Effector CD4-positive, alpha-beta T cell (primary cell): Measurements from ENCODE around the gene PROZ.

Experiments
- DNase-seq: peaks from one replicate; pipeline ENCODE4 v3.0.0-alpha.2; 2020

The PROZ gene

DNA sequence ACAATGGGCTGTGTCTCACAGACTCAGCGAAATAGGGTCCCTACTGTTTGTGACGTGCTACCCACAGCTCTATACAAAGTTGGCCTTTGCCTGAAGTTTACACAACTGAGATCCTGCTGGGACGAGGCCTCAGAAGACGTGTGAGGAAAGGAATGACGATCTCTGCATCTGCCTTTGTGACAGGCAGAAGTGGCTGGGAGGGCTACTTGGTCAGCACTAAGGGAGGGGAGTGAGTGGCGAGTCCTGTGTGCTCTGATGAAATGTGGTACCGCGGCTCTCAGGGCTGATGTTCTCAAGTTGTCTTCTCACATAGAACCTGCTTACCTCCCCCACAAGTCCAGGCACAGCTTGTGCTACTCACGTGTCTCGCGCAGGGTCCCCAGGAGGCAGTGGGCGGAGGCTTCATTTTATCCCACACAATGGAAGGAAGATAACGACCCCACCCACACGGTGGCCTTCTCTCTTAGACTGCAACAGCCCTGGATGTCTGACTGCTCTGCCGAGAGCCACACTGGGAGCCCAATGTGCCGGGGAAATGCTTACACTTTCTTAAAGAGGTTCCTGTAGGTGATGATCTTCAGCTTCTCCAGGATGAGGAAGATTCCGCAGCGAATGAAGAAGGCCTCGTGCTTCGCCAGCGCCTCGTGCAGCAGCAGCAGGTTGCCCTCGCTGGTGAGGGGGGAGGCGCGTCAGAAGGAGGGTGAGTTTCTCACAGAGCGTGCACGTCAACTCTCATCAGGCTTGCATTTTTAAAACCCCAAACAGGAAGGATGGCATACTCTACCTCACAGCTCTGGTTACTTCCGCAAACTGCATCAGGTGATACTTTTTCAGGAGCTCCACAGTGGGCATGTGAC is 21.2 kb downstream of the PROZ start:
- no peak for DNase-seq

DNA sequence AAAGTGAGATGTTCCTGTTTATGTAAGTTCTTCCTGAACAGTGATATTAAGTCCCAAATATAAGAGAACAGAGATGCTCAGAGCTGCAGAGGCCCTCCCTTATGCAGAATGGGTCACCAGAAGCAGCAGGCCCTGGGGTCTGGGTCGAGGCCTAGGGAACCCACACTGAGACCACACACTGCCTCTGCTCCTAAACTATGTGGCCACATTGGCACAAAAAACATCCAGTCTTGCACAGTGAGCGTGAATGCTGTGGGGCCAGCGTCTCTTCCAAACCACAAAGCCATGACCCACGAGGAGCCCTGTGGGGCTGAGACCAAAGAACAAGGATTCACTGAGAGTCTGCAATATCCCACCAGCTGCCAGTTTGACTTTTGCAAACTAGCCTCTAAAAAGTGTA is 23.6 kb downstream of the PROZ start:
- DNase-seq = no peak

DNA sequence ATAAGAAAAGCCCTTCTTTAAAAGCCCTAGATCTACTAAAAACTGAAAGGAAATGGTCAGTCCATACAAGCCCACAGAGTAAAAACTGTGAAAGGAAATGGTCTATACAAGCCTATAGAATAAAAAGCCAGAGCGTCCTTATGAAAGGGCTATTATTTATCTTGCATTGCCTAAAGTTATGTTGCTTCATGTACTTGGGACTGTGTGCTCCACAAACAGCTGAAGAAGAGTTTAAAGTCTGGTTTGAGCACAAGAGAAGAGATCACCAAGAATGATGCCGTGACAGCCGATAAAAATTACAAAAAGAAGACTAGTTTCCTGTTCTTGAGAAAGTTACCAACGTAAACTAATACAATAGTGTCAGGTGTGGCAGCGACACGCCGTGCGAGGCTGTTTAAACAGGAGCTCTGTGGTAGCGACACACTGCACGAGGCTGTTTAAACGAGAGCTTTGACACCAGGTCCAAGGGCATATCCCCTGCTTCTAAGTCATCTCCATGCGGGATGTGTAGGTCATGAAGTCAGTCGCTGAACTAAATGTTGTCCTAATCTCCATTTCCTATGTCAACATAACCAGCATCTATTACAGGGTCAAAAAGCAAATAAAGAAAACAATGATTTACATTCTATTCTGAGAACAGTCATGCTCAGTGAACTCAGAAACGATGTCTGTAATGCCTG is 25.1 kb downstream of the PROZ start:
- DNase-seq = no peak

DNA sequence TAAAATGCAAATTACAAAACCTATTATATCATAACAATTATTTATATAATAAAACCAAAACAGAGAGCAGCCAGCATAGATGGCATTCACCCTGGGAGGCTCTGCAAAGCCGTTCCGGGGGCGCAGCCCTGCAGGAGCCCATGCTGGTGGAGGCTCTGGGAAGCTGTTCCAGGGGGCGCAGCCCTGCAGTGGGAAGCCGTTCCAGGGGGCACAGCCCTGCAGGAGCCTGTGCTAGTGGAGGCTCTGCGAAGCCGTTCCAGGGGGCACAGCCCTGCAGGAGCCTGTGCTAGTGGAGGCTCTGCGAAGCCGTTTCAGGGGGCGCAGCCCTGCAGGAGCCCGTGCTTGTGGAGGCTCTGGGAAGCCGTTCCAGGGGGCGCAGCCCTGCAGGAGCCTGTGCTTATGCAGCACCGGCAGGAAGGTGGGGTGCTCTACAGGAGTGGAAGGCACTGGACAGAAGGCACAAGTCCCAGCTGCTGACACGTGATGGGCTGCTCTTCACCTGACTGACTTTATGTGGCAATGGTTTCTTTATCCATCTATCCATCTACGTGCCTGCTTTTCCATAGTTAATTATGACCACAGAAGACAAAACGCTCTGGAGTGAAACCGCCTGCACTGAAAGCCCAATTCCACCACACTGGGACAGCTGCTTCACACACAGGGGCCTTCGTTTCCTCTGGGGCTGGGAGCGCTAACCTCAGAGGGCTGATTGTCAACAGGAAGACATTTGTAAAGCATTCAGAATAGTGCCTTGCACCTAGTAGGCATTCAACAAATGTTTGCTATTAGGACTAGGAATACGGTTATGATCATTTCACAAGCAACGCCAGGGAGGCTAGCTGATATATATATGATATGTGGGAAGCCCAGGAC is 26.4 kb downstream of the PROZ start:
- DNase-seq = no peak

DNA sequence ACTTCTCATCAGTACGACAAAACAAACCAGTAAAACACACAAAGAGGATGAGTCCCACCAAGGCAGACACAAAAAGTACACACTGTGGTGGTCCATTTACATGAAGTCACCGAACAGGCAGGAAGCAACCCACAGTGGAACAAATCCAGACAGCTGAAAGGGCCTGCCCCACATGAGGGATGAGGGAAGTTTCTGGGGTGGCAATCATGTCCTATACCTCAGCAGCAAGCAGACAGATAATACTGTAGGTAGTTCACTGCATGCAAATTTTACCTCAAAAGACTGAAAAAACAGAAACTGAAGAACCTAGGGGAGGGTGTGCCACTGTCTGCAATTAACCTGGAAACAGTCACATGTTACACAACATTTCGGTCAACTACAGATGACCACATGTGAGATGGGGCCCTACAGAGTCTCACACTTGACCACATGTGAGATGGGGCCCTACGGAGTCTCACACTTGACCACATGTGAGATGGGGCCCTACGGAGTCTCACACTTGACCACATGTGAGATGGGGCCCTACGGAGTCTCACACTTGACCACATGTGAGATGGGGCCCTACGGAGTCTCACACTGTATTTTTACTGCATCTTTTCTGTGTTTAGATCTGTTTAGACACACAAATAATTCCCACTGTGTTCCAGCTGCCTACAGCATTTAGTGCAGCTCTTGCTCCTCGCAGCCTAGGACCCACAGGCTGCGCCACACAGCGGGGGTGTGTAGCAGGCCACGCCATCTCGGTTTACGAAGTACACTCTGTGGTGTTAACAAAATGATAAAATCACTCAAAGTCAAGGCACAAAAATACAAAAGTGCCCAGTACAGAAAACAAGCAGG is 27.8 kb downstream of the PROZ start:
- DNase-seq = no peak

DNA sequence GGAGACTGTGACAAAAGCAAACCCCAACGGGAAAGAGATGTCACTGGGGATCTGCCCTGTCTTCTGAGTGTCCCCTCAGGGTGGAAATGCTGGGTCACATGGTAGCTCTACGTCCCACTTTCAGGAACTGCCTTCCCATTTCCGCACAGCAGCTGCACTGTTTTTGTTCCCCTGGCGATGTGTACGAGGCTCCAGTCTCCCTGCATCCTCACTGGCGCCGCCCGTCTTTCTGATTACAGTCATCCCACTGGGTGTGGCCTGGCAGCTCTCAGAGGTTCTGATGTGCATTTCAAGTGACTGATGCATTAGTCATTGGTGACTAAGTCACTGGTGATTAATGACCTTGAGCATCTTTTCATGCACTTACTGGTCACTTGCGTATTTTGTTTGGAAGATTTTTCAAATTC is 28.8 kb downstream of the PROZ start:
- peak; percentile 26 for DNase-seq

DNA sequence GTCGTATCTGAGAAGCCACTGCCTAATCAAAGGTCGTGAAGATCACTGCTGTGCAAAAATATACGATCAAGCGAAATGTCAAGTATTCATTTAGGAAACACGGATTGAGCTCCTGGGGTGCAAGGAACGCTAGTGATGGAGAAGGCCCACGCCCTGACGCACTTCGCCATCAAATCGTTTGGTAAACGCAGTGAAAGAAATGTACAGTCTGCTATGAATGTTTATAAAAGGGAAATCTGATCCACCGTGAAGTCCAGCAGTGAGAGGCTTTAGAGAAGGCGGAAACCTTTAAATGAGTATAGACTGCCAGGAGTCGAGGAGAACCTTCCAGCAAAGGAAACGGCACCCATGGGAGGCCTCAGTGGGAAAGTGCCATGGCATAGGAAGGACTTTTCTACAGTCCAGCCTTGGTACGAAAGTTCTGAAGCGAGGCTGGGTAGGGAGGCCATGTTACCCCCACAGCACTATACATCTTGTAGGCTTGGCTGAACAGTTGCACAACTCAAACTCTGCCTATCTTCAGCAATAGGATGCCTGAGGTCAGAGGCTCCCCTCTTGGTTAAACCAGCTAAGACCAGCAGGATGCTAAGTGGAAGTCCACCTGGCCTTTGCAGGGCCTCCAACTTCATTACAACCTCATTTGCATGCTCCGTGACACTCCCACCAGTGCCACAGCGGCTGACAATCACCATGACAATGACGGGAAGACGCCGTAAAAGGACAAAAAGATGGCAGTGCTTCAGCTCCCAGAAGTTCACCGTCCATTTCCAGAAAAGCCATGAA is 29.6 kb downstream of the PROZ start:
- no peak for DNase-seq

DNA sequence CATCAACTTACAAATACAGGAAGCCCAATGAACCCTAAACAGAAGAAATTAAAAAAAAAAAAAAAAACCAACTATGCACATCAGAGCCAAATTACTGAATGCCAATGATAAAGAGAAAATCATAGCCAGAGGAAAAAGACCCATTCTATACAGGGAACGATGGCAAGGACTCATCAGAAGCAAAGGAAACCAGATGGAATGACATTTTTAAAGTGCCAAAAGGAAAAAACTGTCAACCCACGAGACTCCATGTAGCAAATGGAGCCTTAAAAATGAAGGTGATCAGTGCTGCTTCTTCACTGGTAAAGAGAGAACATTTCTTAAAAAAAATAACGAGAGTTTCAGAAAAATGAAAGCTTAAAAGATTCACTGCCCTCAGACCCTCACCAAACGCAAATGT is 31.7 kb downstream of the PROZ start:
- DNase-seq = no peak

DNA sequence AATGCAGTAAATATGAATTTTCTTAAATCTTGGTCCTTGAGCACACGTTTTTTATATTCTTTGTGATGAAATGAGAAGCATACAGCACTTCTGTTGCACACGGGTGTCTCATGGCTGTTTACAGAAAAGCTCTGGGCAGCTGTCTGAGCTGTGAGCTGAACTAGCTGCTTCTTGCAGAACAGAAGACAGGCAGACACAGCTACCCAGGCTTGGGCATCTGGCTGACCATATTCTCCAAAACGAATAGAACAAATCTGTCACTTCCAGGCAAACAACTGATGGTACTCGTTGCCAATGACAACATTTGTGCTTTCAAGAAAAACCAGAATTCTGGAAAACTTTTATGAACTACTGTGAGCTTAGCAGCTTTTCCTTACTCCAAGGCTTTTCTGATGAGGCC is 33.8 kb downstream of the PROZ start:
- DNase-seq = no peak

DNA sequence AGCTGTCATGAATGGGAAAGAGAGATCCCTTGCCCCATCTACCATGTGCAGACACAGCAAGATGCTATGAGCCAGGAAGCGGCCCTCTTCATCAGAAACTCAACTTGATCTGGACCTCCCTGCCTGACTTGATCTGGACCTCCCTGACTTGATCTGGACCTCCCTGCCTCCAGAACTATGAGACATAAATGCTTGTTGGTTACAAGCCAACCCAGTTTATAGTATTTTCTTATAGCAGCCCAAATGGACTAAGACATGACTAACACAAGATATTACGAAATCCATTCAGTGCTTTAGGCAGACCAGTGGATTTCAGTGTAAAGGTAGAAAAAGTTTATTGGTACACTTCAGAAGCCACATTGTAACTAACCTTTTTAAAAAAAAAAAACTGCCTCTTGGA is 34.5 kb downstream of the PROZ start:
- DNase-seq = no peak

DNA sequence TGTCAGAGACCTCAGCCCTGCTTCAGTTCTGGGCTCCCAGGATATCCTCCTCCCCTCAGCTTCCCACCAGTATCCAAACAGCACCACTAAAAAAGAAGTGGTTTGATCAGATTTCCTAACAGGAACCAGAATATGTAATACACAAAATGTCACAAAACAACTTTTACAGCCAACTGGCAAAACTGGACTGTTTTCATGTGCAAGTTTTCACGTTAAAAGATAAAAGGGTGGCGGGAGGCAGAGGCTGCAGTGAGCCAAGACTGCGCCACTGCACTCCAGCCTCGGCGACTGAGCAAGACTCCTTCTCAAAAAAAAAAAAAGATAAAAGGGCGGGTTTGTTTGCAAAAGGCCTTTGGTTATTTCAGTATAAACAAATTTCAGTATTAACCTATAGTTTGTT is 36.9 kb downstream of the PROZ start:
- no peak for DNase-seq

DNA sequence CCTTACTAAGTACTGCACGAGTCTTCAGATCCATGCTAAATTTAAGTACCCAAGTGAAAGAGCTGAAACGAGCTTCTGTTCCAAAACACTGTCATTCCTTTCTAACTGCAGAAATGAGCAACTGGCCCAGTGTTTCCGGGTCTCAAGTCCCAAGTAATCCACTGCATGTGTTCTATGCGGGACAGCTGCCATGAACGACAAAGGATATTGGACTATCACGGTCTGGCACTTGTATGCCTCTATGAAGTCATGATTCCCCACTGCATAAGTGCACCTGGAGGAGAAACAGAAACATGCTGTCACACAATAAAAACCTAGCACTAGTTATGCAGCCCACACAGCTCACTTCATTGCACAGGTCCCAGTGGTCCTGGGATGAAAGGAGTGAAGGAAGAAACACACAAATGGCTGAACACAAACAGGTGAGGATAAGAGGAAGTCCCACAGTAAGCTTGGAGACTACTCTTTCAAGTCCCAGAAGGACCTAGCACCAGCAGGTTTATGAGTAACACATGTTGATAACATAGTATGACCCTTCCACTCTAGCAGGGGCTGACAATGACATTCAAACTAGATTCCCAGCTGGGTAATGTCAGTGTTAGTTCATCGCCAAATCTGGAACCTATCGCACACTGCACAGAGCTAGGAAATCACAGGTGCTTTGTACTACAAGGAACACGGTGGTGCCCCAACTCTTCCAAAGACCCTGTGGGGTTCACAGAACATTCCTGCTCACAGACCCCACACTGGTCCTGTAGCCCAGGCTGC is 38.7 kb downstream of the PROZ start:
- DNase-seq = no peak

DNA sequence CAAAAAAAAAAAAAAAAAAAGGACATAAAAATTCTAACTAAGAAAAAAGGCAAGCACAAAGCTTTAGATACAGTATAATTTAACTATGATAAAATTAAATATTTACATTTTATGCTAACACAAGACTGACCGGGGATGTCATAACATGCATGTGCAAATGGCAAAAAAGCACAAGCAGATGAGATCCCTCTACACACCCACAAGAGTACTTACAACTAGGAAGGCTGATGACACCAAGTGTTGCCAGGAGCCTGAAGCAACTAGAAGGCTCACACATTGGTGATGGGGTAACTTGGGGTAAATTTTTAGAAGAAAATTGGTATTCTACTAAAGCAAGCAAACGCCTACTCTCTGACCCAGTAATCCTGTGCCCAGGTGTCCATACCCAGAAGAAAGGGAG is 43.4 kb downstream of the PROZ start:
- DNase-seq = no peak

DNA sequence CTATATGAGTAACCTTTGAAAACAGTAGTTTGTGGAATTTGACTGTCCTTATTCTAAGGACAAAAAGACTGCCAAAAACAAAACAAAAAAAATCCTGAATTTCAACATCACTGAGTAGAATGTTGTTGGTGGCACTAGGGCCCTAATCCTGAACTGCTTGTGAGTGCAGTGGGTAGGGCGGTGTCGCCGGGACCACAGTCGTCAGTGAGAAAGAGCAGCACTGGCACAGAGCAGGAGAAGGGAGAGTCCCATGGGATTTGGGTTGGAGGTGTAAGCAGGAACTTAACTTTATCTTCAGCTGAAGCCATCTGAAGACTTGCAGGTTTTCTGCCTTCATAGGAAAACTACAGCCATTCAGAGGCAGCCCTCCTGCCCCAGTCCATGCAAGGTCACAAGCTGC is 44.5 kb downstream of the PROZ start:
- no peak for DNase-seq

DNA sequence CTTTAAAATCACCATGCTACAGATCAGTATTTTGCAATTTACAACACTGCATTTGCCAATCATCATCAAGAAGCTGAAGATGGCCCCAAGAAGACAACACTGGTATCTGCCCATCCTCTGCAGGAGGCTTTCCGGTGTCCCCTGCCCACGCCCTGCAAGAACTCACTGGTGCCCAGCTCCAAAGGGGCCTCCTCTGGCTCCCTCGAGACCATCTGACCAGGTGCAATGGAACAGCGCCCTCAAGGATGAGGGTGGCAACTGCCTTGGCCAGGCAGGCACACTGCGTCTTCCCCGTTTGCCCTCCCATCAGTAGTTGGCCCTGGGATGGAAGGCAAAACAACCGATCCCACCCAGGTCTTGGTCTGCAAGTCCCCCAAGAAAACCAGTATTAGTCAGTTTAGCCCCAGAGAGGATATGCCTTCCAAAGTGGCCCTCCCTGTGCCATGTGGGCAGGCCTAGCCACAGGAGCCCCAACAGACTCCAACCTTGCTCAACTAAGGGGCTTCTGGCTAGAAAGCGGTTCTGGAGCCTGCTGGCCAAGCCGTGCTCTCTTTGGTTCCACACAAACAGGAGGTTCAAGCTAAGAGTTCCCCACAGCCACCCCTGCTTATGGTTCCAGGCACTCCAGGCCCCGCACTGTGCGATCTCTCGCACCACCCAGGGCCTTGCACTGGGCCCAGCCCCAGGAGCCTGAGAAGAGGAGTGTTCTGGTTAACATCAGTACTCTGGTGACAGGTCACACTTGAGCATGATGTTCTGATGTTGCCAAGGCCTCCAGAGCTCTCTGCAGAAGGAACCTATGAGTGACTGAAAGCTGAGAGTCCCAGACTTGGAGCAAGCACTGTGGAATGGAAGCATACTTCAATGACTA is 45.3 kb downstream of the PROZ start:
- DNase-seq = no peak

DNA sequence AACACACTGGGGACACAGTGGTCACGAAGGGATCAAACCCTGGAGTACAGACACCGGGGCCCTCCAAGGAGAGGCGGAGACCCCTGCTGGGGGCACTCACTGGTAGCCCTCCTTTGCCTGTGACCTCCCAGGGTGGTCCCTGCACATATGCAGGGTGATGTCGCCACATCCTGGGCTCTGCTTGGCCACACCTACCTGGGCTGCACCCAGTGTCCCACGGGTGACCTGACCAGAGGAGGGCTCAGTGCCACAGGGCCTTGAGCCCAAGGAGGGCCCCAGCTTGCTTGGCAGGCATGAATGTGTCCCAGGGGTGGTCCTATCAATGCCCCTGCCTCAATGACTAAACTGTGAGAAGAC is 45.9 kb downstream of the PROZ start:
- no peak for DNase-seq

DNA sequence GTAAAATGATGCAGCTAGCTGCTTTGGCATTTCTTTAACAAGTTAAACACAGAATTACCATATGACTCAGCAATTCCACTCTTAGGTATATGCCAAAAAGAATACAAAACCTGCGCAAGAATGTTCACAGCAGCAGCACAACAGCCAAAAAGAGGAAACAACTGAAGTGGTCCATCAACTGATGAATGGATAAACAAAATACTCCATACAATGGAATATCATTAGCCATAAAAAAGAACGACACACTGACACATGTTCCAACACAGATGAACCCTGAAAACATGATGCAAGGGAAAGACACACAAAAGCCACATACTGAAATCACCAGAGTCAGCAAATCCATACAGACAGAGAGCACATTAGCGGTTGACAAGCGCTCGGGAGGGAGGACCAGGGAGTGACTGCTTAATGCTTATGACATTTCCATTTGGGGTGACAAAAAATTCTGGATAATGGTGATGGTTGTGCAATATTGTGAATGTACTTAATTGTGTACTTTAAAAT is 47.0 kb downstream of the PROZ start:
- no peak for DNase-seq

DNA sequence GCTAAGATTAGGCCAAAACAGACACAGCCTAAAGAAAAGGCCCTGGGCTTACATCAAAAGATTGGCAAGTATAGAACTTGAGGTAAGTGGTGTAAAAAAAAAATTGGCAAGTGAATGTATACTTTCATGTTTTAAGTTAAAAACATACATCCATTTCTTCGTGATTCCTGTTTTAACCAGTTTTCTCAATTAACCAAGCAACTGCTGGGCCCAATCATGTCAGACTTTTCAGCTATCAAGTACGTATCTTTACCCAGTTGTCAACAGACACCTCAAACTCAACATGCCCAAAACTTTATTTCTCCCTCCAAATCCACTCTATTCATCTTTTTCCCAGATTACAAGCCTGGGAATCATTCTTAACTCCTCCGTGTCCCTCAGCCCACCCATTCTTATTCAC is 49.0 kb downstream of the PROZ start:
- DNase-seq = no peak

DNA sequence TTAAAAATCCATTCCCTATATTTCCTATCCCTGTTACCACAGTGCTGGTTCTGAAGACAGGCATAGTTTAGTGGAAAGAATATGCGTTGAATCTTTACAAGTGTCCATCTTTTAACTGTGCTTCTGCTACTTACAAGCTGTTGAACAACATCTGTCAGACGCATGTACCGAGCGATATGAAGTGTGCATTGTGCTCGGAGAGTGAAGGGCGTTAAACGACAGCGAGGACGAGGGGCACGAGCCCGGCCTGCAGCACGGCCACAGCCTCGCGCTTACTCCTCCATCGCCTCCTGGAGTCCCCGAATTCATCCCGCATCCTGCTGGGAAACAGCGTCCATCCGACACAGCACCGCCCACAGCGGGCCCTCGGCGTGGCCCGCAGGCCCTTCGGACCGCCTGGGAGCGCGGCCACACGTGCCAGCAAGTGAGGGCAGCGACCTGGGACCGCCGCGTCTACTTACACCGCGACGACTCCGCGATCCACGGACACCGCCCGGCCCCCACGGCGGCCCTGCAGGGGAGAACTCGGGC is 49.5 kb downstream of the PROZ start:
- no peak for DNase-seq
